Cardiac fibroblast (primary cell): ENCODE data around the gene EIF6.

ENCODE experiments used
- DNase-seq, 2 donors: peaks; one replicate each; pipeline versions ENCODE4 v3.0.0 to v3.0.0-alpha.2; 2010; ENCODE audit warnings: low read depth in 2 of 2
- H3K4me3 ChIP-seq, 2 donors: replicated peaks in 1 of 2; 1 replicate in 1 of 2; 2 replicates in 1 of 2; pipeline ENCODE4 v1.5.1; 2011; ENCODE audit warnings: low read depth in 2 of 2, low read length in 2 of 2, mild to moderate bottlenecking in 2 of 2, moderate library complexity in 1 of 2
- CTCF ChIP-seq: IDR thresholded peaks from one replicate; pipeline ENCODE4 v1.5.1; 2011; ENCODE audit warnings: low read depth, mild to moderate bottlenecking, low read length, inconsistent platforms

Gene EIF6

GRCh38 chr20:35304956-35305355 lies 20.4 kb upstream of the EIF6 start:
- TF ChIP-seq CTCF: no peak
- no peak for DNase-seq
- no peak overlapping the region for H3K4me3 ChIP-seq

GRCh38 chr20:35303735-35304491 lies 19.3 kb upstream of the EIF6 start:
- peak; percentile 93 for TF ChIP-seq CTCF
- peak; percentile 93 to 96 for DNase-seq
- H3K4me3 ChIP-seq: no peak overlapping the region

GRCh38 chr20:35303382-35303734 lies 18.8 kb upstream of the EIF6 start:
- no peak overlapping the region for H3K4me3 ChIP-seq
- no peak for DNase-seq
- TF ChIP-seq CTCF: no peak

GRCh38 chr20:35302421-35303335 lies 18.1 kb upstream of the EIF6 start:
- DNase-seq: peak in 1 of 2 donors; percentile 62
- TF ChIP-seq CTCF: no peak
- H3K4me3 ChIP-seq: no peak overlapping the region

- no peak overlapping the region for H3K4me3 ChIP-seq
- TF ChIP-seq CTCF: no peak
- DNase-seq: peak in 1 of 2 donors; percentile 50
These were observed 16.9 kb upstream of the EIF6 start for GRCh38 chr20:35301426-35301825.

GRCh38 chr20:35300469-35301262 lies 16.1 kb upstream of the EIF6 start:
- no peak for DNase-seq
- no peak overlapping the region for H3K4me3 ChIP-seq

More at GRCh38 chr20:35300469-35301262, 16.1 kb upstream of the EIF6 start:
- TF ChIP-seq CTCF: no peak
